ENCODE data around the gene PTPRD. TPM values are rescaled to one million over a fixed set of nuclear protein-coding genes. Genes with fewer than 3 reads are reported as not detected.

The PTPRD gene
- total RNA-seq, 4 donors from 2014 or later = 19.6 to 78.9 (median 45.6) TPM

DNA sequence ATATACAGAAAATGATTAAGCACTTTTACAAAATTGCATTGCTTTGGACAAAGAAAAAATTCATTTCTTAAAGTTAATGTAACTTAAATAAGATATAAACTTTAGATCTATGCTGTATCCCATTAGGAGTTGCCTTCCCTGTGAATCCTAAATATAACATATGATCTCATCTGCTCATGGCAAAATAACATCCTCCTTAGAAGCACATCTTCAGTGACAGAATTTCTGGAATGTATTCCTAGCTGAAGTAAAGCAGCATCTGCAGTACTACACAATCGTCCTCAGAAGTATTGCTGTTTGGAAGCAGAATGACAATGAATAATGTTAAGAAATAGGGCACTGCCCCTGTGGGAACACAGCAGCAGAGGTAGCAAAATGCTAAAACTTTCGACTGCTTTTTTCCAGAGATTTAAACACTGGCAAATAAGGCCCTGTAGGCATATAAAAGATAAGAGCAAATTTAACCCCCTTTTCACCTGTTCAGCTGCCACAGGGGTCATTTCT, 571.0 kb downstream of the PTPRD start:
- intact Hi-C loops (cut with DNase I) = no loop called here
- WGBS, 2 donors = 26 to 37% methylated on average over 2 of the region's 2 CpGs

GRCh38 chr9:10036095-10036494, 576.7 kb downstream of the PTPRD start:
- Histone ChIP-seq H3K36me3 (no peaks in the 10 kb centered on the region), H3K4me1 (no peaks in the 10 kb centered on the region), H3K9me3 (no peaks in the 10 kb centered on the region), H3K4me3 (replicated peaks in 1 of 3) (no peak overlapping the region), H3K27ac (no peak overlapping the region), H3K27me3 (no peaks in the 10 kb centered on the region)
- 84 to 85% methylated on average over 2 of the region's 2 CpGs for WGBS, 2 donors
- TF ChIP-seq CTCF (IDR thresholded peaks at IDR 0.05) (no peak), POLR2A (IDR thresholded peaks at IDR 0.05) (no peak)
- no peak for DNase-seq
- intact Hi-C loops (cut with DNase I) = no loop called here

More for the DNA sequence above, 571.0 kb downstream of the PTPRD start:
- Histone ChIP-seq H3K4me3 (replicated peaks in 1 of 3) (no peak overlapping the region), H3K27me3 (no peaks in the 10 kb centered on the region), H3K9me3 (no peaks in the 10 kb centered on the region), H3K36me3 (no peaks in the 10 kb centered on the region), H3K27ac (no peak overlapping the region), H3K4me1 (no peaks in the 10 kb centered on the region)
- DNase-seq = no peak
- no peak for TF ChIP-seq POLR2A (IDR thresholded peaks at IDR 0.05)
- no peak for TF ChIP-seq CTCF (IDR thresholded peaks at IDR 0.05)

DNA sequence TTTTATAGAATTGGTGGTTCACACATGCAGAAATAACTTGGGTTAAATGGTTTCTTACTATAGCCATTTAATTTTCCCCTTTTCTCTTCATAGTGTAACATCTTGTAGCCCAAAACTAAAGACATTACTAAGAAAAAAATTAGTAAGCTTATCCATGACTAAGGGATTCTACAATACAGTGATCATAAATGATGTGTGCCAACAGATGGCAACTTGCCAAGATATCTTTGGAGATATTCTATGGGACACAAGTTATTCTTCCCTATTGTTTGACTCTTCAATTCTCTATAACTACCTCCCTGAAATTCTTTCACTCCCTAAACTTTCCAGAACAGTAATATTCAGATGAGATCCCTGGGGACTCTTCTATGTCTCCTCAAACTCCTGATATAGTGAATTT, 580.6 kb downstream of the PTPRD start:
- Histone ChIP-seq H3K36me3 (no peaks in the 10 kb centered on the region), H3K4me1 (no peaks in the 10 kb centered on the region), H3K9me3 (no peaks in the 10 kb centered on the region), H3K27me3 (no peaks in the 10 kb centered on the region), H3K27ac (no peak overlapping the region), H3K4me3 (replicated peaks in 1 of 3) (no peak overlapping the region)
- intact Hi-C loops (cut with DNase I) = no loop called here
- TF ChIP-seq POLR2A (IDR thresholded peaks at IDR 0.05) (no peak), CTCF (IDR thresholded peaks at IDR 0.05) (no peak)
- no peak for DNase-seq

DNA sequence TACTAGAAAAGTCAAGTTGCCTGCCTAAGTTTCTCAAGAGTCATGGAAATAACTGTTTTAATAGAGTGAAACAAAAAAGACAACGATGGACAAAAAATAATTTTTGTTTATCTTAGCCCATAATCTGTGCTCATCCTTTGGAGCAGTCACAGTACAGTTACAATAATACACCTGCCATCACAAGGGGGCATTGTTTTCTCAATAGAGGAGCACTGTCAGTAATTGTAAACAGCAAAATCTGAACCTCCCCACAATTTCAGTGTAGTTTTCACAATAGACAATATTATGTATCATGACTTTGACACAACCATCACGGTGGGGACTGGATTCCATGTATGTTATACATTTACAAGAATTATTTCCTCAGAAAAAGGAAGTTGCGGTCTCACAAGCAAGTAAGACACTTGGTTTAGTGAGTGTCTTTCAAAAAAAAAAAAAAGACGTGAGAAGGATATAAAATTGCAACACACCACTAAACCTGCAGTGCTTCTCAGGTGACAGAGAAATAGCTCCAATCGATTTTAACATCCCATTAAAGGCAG, 586.3 kb downstream of the PTPRD start:
- intact Hi-C loops (cut with DNase I) = no loop called here
- no peaks in the 10 kb centered on the region for H3K27me3 ChIP-seq
- no peaks in the 10 kb centered on the region for H3K9me3 ChIP-seq
- H3K4me3 ChIP-seq (replicated peaks in 1 of 3) = no peak overlapping the region
- H3K36me3 ChIP-seq = no peaks in the 10 kb centered on the region
- 76% methylated on average over 5 of the region's 5 CpGs for WGBS, 2 donors
- H3K27ac ChIP-seq = no peak overlapping the region
- DNase-seq = no peak
- H3K4me1 ChIP-seq = no peaks in the 10 kb centered on the region
- TF ChIP-seq POLR2A (IDR thresholded peaks at IDR 0.05) = no peak
- TF ChIP-seq CTCF (IDR thresholded peaks at IDR 0.05) = no peak

DNA sequence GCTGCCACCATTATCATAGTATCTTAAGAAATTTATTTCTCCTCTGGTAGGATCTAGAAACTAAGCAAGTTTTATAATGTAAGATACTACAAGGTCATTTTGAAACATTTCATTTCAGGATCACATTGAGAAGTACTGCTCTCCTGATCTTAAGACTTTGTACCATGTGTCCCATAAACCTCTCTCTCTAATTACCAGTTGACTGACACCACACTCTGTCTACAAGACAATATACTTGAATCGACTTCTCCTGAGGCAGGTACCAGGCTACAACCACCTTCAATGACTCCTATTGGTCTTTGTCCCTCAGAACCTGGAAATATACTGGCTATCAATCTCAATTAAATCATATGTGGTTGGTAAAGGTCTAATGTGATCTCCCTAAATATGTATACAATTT, 597.0 kb downstream of the PTPRD start:
- H3K9me3 ChIP-seq = no peaks in the 10 kb centered on the region
- H3K27me3 ChIP-seq = no peaks in the 10 kb centered on the region
- no peak for DNase-seq
- 81 to 87% methylated on average over 1 of the region's 1 CpG for WGBS, 2 donors
- TF ChIP-seq CTCF (IDR thresholded peaks at IDR 0.05) = no peak
- TF ChIP-seq POLR2A (IDR thresholded peaks at IDR 0.05) = no peak
- H3K4me1 ChIP-seq = no peaks in the 10 kb centered on the region
- no peak overlapping the region for H3K4me3 ChIP-seq (replicated peaks in 1 of 3)
- no peak overlapping the region for H3K27ac ChIP-seq
- no peaks in the 10 kb centered on the region for H3K36me3 ChIP-seq
- intact Hi-C loops (cut with DNase I) = no loop called here

Data from thyroid gland (tissue), 4 donors.